Stimulated activated CD8-positive, alpha-beta memory T cell treated with anti-CD3 and anti-CD28 coated beads, Interleukin-4, amount 100 ng/mL, for 24 hours (primary cell): Measurements from ENCODE around the gene CBARP.

ENCODE experiments used
- DNase-seq: peaks from one replicate; pipeline ENCODE4 v3.0.0-alpha.2; 2020; ENCODE audit warnings: low read depth

CBARP gene

DNA sequence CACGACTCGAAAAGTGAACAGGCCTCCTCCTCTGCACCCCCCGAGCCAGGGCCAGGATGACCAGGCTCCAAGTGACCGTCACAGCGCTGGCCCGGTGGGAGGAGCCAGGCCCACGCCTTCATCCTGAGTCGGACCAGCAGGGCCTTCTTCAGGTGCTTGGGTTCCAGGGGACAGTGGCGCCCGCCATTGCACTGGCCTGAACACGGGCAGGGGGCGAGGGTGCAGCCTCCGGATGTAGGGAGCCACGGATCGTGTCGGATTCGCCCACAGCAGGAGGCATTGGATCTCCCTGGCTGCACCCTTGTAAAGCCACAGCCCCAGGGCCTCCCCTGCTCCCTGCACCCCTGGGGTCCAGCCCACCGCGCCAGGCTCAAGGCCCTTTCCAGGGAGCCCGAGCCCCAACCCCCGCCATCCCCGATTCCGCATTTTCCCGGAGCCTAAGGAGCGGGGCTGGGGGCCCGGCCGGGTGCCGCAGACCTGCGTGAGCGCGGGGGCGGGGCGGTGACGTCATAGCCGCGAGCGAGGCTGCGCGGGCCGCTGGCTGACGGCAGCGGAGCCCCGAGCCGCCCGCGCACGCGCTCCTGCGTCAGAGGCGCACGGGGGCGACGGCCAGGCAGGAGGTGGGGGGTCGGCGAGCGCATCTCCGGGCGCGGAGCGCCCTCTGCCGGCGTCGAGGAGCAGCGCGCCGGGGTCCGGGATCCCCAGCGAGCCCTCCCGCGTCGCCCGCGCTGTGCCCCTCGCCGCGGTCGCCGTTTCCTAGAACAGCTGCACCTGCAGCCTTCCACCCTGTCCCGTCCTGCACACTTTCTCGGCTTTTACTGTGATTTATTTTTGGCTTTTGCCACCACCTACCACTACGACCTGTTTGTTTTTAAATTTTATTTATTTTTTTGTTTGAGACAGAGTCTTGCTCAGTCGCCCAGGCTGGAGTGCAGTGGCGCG is 2.3 kb upstream of the CBARP start:
- DNase-seq = peak; percentile 96

DNA sequence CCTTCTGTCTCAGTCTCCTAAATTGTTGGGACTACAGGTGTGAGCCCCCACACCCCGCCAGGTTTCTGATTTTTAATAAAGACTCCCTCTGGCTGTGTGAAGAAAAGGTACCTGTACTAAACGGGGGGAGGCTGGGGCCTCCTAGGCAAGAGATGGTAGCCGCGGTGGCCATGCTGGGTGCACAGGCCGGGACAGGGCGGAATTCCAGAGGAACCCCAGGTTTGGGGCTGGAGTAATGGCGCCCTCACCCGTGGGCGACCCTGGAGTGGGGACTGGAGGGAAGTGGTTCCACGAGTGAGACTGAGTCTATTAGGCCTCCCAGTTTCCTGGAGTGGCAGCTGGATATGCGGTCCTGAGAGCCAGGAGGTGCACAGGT is 1.6 kb upstream of the CBARP start:
- DNase-seq = no peak

DNA sequence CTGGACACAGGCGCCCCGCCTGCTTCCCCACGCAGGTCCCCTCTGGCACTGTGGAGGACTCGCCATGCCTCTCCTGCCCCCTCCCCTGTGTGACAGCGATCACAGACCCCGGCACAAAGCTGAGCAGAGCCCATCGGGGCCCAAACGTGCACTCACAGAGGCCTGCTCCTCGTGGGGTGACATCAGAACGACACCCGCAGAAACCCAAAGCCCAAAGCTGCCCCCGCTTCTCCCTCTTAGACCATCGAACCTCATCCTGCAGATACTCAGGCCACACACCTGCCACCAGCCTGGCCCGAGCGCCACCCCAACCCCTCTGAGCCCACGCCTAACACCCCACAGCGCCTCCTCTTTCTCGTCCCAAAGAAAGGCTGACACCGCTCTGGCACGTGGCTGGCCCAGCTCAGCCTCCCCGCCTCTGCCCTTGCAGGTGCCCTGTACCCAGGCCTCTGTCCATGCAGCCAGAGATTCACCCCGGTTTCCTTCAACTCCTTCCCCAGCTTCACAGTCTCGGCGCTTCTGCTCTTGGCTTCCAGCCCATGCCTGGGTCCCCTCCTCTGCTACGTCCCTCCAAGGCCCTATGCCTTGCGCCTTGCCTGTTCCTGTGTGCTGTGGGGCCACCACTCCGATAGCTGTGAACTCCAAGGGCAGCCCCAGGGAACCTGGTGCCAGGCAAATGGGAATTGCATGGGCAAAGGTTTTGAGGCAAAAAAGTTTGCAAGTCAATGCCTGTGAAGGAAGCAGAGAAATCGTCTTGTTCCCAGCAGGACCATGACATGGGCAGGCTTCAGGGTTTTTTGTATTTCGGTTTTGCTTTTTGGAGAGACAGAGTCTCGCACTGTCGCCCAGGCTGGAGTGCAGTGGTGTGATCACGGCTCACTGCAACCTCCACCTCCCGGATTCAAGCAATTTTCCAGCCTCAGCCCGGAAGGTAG is 831 bp upstream of the CBARP start:
- no peak for DNase-seq

DNA sequence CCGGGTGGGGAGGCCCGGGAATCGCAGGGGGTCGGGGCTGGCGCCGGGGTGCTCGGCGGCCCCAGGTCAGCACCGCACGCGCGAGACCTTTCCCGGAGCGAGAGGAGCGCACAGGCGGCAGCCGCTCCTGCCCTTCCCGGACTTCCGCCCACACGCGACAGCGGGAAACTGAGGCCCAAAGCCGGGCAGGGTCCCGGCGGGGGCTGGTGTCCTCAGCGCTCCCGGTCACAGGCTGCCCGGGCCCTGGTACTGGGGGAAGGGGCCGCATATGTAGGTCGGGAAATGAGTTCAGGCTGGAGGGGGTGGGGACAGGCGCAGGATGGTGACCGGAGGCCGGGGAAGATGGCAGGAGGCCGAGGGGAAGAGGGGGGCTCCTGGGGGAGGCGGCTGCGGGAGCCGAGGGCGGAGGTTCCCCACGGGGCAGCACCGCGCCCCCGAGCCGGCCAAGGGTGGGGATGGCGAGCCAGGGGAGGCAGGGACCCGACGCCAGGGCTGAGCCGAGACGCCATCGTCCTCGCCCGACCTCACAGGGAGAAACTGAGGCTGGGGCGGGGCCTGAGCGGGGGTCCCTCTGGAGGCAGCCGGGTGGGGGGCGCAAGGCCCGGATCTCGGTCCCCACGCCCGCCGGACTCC is 662 bp downstream of the CBARP start:
- DNase-seq = no peak

DNA sequence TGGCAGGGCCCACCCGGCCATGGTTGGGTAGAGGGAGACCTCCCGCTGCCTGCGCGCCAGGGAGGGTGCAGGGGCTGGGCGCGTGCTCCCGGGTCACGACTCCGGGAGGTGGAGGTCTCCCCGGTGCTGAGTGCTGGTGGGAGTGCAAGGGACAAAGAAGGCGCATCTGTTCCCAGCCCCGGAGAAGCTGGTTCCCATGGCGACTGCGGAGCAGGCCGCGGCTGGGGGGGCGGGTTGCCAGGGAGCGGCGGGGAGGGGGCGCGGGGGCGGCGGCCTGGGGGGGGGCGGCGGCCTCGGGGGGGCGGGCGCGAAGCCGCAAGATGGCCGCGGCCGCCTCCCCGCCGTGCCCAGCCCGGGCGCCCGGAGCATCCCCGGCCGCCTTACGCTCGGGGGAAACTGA is 1.2 kb downstream of the CBARP start:
- DNase-seq = no peak

DNA sequence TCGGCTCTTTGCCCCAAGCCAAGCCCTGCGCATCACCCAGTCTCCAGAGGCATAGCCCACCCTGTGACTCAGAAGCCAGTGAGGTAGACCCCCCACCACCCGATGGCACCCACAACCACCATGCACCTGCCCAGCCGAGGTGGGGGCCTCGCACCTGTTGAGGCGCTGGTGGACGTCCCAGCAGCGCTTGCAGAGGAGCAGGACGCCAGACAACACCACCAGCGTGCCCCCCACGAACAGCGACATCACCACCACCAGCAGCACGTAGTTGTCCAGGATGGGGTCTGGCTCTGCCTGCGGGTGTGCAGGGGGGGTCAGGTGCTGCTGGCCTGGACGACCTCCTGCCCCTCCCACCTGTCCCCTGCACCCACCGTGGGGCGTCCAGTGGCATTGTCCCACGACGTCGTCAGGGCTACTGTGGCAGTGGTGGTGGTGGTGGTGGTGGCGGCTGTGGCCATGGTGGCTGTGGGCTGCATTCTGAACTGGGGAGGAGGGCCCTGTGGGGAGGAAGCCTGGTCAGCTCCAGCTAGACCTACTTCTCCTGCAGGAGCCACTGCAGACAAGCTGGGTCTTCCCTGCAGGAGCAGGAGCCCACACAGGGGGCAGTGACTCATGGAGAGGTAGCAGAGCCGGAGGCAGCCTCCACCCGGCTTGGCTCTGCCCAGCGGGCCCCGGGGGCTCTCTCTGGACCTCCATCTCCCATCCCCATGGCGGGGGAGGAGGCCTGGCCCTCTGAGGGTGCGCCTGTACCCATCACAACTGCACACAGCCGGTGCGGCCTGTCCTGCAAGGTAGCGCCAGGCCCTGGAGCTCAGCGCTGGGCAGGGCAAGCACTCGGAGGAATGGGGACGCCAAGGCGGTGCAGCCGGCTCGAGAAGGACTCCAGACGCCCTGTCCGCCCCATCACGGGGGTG is 1.9 kb downstream of the CBARP start:
- DNase-seq = no peak

DNA sequence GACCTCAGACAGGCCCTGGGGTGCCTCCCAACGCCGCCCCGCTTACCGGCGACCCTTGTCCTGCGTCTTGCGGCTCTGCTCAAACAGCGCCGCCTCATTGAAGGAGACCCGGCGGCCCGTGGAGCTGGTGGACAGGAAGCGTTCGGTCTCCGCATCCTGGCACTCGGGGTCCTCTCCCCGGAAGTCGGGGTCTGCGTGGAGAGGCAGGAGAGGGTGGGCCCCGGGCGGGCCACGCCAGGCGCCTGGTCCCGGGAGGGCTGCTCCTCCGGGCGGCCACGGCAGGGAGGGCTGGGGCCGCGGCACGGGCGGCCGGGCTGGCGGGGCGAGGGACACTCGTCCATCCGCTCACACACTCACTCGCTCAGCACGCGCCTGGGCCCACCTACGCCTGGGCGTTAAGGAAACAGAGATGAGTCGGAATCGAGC is 2.8 kb downstream of the CBARP start:
- no peak for DNase-seq

DNA sequence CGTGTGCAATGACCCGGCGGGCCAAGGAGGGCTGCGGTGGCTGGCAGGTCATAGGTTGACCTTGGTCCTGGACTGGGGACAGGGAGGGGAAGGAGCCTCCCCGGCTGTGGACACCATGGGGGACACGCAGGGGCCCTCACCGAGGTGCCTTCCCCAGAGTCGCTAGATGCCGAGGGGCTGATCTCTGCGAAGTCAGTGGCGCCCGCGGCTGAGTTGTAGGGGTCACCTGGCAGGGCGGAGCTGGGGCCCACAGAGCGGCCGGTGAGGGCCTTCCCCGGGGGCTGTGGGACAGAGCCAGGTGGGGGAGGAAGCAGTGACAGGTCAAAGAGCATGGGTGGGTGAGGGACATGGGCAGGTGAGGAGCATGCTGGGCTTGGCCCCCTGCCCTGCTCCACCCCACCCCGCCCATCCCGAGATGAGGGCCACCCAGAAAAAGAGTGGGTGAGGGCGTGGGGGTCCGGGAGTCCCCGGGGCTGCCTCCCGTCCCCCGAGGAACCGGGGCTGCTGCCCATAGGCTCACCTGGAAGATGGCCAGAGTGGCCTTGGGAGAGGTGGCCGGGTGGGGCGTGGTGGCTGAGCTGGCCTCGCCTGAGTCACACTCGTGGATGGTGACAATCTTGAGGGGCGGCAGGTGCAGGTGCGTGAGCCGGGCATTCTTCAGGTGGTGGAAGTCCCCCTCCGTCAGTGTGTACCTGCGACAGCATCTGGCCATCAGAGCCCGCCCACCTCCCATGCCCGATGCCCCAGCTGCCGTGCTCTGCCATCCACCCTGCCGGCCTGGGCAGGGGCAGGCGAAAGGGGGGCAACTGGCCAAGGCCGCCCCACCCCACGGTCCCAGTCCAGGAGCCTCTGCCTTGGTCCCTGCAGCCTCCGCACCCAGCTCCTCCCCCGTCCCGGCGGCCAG is 3.5 kb downstream of the CBARP start:
- DNase-seq = no peak

DNA sequence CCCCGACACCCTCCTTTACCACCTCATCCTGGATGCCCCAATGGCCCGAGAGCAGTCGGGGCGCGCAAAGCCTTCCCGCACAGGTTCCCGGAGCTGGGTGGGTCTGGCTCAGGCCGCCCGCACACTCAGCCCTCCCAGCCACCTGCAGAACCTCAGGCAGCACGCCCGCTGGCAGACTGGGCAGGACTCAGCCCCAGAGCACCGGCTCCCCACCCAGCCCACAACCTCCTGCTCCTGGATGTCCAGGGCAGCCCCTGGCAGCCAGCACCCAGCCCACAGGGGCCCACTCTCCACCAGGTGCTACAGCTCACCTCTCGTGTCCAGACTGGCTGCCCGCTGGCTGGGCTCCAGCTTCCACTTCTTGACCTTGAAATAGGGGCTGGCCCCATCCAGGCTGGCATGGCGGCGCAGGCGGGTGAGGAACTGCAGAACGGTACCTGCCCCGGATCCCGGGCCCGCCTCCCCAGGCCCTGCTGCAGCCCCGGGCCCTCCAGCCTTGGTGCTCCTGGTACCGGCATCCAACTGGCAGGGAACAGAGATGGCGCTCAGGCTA is 4.6 kb downstream of the CBARP start:
- DNase-seq = no peak

DNA sequence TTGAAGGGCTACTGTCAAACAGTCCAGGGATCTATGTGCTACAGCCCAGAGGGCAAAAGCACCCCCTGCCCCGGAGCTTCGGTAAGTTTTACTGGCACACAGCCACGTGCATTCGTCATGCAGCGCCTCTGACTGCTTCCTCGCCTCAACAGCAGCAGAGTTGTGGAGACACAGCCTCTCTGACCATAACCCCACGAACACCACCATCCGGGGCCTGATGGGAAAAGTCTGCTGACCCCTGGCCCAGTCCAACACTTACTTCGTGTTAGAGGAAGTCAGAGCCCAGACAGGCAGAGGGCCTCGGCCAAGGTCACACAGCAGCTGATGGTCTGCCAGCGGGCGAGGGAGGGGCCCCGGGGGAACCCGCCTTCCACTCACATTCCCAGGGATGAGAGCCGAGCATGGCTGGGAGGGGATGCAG is 5.1 kb downstream of the CBARP start:
- no peak for DNase-seq

DNA sequence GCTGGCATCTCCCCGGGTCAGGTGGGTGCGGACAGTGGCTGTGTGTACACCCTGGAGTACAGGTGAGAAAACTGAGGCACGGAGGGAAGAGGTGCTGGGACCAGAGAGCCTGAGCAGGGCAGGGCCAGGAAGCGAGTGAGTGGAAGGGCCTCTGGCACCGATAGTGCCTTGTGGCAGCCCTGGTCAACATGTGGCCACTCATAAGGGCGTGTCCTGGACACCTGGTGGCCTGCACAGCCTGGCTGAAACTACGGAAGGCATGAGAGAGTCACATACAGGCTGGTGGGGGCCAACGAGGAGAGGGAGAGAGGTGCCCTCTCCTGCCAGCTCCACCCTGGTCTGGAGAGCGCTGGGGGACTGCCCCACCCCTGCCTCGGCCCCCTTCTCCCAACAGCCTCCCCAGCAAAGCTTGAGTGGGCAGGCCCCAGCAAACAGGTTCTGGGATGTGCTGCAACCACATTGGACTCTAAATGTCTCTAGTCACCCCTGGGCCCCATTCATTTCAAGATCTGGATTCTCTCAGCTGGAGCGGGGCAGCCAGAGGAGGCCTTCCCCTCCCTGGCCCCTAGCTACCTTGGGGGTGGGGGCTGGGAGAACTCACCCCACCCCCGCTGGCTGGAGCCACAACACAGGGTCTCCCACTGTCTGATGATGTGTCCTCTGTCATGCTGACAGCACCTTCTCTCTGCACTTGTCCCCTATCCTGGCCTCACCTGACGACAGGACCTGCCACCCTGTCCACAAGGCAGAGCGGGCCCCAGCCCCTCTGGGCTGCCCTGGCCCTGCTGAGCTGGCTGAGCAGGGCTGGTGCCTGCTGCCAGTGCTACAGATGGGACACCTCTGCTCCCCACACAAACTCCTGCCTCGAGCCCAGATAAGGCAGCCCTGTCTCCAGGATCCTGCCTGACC is 5.8 kb downstream of the CBARP start:
- DNase-seq = no peak

DNA sequence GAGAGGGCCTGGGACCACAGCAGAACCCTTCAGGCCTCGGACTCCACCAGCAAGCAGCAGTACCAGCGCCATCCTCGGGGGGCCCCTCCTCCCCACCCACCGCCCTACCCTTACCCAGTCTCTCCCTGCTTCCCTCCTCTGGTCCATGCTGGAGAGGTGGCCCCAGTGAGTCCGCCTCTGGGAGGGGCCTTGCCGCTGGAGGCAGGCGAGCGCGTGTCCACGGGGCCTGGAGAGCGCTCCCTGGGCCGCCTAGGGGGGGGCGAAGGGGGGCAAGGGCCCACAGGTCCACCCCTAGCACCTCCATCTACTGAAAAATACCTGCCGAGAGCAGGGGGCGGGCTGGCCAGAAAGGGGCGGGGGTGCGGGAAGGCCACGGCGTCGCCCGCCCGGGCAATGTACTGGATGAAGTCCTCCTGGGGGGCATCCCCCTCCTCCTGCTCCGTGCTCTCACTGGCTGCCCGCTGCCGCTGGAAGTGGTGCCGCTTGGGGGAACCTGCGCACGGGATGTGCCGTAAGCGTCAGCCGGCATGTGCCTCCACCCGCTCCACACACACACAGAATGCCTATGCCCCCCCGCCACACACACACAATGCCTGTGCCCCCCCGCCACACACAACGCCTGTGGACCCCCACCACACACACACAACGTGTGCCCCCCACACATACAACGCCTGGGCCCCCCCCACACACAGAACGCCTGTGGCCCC is 6.9 kb downstream of the CBARP start:
- DNase-seq = no peak

DNA sequence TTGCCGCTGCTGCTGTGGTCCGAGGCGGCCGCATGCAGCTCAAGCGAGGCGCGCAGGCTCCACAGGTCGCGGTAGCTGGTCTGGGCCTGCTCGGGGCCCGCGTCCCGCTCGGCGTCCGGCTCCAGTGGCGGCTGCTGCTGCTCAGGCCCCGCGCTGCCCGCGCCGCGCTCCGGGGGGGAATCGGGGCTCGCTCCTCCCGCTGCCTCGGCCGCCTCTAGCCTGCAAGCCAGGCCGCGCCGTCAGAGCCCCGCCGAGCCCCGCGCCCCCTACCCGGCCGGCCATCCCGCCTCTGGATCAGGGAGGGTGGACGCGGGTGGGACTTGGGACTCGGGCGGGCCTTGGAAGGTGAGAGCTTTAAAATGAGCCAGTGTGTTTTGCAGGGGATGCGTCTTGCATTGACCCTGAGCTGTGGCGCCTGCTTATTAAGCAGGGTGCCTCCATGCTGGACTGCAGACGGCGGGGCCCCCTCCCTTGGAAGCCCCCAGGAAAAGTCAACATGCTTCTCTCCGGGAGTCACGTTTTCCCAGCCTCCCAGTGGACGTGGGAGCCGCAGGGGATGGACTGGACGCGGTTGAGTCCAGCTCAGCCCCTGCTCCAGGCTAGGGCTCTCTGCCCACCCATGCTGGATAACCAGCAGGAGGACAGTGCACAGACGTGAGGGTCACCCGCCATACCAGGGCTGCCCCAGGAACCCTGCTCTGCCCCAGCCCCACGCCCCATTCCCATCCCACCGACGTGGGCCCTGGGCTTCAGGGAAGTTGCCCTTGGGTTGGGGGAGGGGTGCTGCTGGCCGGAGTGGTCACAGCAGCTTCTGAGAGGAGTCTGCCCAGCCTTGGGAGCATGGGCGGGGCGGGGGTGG is 7.7 kb downstream of the CBARP start:
- no peak for DNase-seq

DNA sequence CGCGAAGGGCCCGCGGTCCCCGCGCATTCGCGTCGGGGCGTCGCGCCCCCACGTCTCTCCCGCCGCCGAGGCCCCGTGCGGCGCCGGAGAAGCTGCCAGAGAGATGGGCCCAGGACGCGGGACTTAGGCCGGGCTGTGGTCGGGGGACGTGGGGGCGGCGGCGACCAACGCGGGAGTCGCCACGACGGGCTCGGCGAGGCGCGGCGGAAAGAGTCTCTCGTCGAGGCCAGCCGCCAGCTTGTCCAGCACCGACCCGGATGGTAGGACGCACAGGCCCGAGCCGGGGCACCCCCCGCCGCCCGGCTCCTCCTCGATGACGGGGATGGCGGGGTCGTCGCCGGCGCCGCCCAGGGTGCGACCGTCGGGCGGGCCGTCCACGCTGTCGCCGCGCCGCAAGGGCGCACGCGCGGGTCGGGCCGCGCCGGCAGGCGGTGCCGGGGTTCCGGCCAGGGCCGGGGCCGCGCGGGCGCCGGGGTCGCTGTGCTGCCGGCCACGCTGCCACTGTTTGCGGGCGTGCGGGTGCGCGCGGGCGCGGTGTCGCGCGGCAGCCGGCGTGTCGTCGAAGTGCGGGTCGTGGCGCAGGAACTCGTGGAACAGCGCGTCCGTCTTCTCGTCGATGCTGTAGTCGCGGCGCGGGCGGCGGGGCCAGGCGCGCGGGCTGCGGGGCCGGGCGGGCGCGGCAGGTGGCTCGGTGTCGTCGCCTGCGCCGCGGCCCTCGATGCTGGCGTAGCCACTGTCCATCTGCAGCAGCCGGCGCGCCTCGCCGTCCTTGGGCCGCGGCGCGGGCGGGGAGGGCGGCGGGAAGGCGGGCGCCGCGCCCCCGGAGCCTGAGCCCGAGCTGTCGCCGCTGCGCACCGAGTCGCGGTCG is 8.5 kb downstream of the CBARP start:
- no peak for DNase-seq

DNA sequence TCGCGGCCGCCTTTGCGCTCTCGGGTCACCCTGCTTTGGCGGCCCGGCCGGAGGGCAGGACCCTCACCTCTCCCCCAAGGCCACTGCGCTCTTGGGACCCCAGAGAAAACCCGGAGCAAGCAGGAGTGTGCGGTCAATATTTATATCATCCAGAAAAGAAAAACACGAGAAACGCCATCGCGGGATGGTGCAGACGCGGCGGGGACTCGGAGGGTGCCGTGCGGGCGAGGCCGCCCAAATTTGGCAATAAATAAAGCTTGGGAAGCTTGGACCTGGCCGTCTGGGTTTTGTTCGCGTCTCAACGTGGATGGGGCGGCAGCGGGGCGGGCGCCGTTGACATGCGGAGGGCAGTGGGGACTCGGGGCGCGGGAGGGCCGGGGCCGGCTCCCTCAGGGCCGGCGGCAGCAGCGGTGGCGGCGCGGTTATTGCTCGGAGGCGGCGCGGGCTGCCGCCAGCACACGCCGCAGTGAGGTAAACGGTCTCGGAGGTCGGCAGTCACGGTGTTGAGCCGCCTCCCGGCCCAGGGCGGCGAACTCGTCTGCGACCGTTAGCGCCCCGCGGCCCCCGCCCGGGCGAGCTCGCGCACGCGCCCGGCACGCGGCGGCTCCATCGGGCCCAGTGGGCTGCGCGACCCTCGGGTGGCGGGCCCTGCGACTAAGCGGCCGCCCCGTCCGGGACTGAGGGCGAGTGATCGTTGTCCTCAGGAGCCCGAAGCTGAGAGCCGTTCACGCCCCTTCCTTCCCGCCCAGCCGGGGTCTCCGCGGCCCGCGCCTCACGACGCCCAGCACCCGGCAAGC is 9.4 kb downstream of the CBARP start:
- no peak for DNase-seq
